ENCODE data around the gene PLEKHD1. TPM values are rescaled to one million over a fixed set of nuclear protein-coding genes. Genes with fewer than 3 reads are reported as not detected.

Gene PLEKHD1
- total and polyA plus RNA-seq, 2 of the 8 experiments (the other 6 are each of a cell fraction or from before 2014, with no cell fraction given) = 0.24 to 0.48 TPM

DNA sequence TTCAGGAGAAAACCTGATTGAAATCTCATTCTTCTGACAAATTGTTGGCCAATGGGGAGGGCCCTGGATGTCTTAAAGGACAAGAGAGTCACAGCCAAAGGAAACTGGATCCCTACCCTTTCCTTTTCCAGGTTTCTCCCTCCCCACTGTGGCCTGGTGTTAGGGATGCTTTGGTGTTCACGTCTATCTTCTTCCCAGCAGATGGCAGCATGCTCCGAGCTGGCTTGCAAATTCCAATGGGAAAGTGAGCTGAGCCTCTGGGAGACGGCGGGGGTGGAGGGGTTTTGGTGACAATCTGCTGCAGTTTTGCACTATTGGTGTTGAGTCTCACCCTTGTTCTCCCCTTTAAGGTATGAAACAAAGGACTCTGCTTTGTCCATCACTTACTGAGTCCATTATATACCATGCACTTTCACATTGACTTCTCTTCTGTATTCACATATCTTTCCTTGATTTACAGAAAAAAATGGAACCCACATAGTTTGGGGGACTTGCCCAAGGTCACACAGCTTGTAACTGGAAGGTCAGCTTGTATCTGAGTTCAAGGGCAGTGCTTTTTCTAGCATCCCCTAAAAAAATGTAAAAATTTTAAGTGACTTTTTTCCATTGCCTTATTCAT, 50.8 kb downstream of the PLEKHD1 start (continued):
- TF ChIP-seq SIX5 (IDR thresholded peaks at IDR 0.05; ENCODE audit: low read depth, low read length) (no peak), NANOG (IDR thresholded peaks at IDR 0.05; ENCODE audit: insufficient read depth, low read depth, low read length, poor library complexity, severe bottlenecking) (no peak), ZNF274 (IDR thresholded peaks at IDR 0.05; ENCODE audit: borderline replicate concordance, extremely low read depth, low read length) (no peak), FOSL1 (IDR thresholded peaks at IDR 0.05; ENCODE audit: insufficient read depth, low read depth, low read length) (no peak), CHD1 (IDR thresholded peaks at IDR 0.05; ENCODE audit: low read depth, low read length) (no peak), TEAD4 (IDR thresholded peaks at IDR 0.05; ENCODE audit: low read depth, low read length) (peak; percentile 75), YY1 (IDR thresholded peaks at IDR 0.05; ENCODE audit: low read depth, low read length) (no peak), CBX5 (IDR thresholded peaks at IDR 0.05; ENCODE audit: low read depth, low read length) (no peak), GTF2F1 (IDR thresholded peaks at IDR 0.05; ENCODE audit: borderline replicate concordance, low read depth, low read length) (no peak), EZH2 (IDR thresholded peaks at IDR 0.05; ENCODE audit: low read depth, low read length, severe bottlenecking) (no peak)
- TF ChIP-seq, protein P1, sequence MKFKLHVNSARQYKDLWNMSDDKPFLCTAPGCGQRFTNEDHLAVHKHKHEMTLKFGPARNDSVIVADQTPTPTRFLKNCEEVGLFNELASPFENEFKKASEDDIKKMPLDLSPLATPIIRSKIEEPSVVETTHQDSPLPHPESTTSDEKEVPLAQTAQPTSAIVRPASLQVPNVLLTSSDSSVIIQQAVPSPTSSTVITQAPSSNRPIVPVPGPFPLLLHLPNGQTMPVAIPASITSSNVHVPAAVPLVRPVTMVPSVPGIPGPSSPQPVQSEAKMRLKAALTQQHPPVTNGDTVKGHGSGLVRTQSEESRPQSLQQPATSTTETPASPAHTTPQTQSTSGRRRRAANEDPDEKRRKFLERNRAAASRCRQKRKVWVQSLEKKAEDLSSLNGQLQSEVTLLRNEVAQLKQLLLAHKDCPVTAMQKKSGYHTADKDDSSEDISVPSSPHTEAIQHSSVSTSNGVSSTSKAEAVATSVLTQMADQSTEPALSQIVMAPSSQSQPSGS (IDR thresholded peaks at IDR 0.05; ENCODE audit: low read length) = no peak
- TF ChIP-seq, protein P2, sequence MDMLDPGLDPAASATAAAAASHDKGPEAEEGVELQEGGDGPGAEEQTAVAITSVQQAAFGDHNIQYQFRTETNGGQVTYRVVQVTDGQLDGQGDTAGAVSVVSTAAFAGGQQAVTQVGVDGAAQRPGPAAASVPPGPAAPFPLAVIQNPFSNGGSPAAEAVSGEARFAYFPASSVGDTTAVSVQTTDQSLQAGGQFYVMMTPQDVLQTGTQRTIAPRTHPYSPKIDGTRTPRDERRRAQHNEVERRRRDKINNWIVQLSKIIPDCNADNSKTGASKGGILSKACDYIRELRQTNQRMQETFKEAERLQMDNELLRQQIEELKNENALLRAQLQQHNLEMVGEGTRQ (IDR thresholded peaks at IDR 0.05; ENCODE audit: low read length) = no peak
- TF ChIP-seq, protein P3, sequence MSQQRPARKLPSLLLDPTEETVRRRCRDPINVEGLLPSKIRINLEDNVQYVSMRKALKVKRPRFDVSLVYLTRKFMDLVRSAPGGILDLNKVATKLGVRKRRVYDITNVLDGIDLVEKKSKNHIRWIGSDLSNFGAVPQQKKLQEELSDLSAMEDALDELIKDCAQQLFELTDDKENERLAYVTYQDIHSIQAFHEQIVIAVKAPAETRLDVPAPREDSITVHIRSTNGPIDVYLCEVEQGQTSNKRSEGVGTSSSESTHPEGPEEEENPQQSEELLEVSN (IDR thresholded peaks at IDR 0.05) = no peak
- TF ChIP-seq, protein P4, sequence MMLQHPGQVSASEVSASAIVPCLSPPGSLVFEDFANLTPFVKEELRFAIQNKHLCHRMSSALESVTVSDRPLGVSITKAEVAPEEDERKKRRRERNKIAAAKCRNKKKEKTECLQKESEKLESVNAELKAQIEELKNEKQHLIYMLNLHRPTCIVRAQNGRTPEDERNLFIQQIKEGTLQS (IDR thresholded peaks at IDR 0.05; ENCODE audit: insufficient read depth, low read depth, low read length) = no peak
